Kidney glomerular epithelial cell (primary cell): Measurements from ENCODE around the gene TUBB1.
A peak's percentile ranks its signal among the peaks of the same experiment; 100 is the strongest.
"Not testable (repeated sequence)": the region's sequence is repeated elsewhere in the genome, so short reads cannot be mapped to it uniquely, and the experiment has no call there.

ENCODE experiments used
- DNase-seq: peaks from one replicate; lab custom pipeline; 2025; lab: John Stamatoyannopoulos, UW

The TUBB1 gene

GRCh38 chr20:59020938-59021551 lies 1.8 kb downstream of the TUBB1 start:
- no peak for DNase-seq

GRCh38 chr20:59022754-59023153 lies 3.5 kb downstream of the TUBB1 start:
- no peak for DNase-seq

GRCh38 chr20:59023616-59024015 lies 4.4 kb downstream of the TUBB1 start:
- no peak for DNase-seq

GRCh38 chr20:59024111-59024530 lies 4.9 kb downstream of the TUBB1 start:
- no peak for DNase-seq

DNA sequence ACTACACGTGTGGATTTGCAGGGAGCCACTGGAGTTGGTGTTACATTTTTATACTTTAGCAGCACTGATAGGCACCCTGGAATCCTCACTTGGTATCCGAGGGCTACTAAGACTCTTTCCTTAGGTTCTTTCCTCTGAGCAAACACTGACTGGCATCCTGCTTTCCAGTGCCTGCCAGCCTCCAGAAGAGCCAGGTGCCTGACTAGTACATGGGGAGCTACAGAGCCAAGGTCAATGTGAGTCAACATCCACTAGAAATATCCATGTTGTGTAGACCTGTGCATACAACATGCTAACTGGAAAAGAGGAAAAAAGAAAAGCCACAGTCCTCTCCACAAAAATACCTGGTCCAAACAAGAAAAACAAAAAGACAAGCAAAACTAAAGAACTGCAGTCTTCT lies 5.9 kb downstream of the TUBB1 start:
- DNase-seq, result no peak

GRCh38 chr20:59025511-59025910 lies 6.3 kb downstream of the TUBB1 start:
- DNase-seq, result no peak

DNA sequence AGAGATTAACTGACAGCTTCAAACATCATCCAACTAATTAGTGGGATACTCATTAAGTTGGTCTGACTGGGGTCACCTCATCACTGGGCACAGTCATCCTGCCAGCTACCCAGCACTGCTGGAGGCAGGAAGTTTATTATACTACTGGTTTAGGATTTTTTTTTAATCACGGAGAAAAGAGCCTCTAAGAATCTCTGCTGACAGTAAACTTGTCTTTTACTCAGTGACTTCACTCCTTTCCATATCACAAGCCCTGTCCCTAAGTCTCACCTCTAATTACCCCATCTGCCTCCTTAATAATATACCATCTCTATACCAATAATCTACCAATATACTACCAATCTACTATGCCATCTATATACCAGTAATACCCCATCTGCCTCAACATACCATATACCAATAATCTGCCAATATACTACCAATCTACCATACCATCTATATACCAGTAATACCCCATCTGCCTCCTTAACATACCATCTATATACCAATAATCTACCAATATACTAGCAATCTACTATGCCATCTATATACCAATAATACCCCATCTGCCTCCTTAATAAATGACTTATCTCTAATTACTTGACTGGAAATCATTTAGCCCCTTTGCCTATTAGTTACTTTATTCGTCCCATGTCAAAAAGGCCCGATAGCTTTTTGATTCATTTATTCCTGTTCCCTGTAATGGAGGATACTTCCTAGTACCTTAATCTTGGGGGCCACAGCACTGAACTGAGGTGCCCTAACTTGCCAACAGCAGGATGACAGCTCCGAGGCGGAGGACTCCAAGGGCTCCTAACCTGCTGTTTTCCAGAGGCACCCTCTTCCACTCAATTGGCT lies 7.9 kb downstream of the TUBB1 start:
- DNase-seq, result no peak

GRCh38 chr20:59027741-59028320 lies 8.6 kb downstream of the TUBB1 start:
- peak; percentile 31 for DNase-seq

DNA sequence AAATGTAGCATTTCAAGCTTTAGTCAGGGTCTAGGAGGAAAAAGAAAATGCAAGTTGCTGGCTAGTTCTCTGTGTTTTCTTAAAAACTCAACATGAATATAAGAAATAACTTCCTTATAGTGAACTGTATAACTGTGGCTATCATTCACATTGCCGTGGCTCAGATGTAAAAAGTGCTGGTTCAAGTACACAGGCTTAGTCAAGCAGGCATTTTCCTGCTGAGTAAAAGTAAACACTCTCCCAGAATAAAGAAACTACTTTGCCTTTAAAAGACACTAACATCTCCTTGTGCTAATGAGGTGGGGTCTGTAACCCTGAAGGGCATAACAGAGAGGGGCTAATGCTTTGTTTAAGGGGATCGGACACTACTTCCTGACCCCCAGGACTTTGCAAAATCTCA lies 9.6 kb downstream of the TUBB1 start:
- DNase-seq, result no peak

DNA sequence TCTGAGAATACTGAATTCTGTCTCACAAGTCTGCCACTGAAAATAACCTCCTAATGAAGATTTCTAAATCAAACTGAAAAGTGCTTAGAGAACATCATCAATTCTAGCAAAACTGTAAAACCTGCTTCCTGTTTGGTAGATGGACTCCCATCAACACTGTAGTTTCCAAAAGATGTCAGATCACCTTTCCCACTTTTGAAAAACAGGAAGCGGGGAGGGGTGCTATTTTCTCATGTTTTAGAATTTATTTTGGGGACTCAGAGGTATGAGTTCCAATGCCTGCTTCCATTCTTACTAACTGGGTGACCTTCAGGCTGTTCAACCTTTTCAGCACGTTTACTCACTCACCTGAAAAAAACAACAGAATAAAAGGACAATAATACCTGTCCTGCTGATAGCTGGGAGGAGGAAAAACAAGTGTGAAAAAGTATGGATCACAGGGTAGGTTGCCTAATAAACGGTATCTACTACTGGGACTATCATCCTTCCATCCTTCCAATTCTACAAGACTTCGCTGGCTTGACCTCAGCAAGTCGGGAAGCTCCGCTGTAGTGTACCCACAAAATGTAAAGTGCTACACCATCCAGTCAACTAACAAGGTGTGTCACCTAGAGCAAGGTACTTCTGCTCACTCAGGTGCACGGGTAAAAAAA lies 11.8 kb downstream of the TUBB1 start:
- no peak for DNase-seq

DNA sequence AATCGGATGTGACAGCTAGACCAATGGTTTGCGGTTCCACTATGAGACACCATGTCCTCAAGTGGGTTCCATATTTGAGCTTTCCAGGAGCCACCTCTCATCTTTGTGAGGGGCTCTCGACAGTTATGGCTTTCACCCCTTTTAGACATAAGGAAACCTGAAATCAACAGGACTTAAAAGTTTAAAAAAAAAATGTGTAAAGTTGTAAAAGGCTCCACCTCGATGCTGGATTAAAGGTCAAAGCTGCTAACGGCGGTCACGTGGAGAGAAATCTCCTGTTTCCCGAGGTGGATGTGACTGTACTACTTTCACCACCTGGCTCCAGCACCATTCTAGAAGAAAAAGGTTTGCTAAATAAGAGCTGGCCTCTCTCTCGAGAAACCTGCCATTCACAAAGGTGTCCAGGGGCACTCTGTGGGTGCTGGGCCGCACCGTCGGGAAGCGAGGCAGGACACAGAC lies 12.4 kb downstream of the TUBB1 start:
- DNase-seq, result no peak

- DNase-seq, result peak; percentile 83
These were observed 12.9 kb downstream of the TUBB1 start, which contains the start of gene ATP5F1E for GRCh38 chr20:59032023-59032712. Gene ATP5F1E, minus strand, starts transcription at chr20:59032335. Its CDS starts 84 bp downstream, at chr20:59032251.

GRCh38 chr20:59032713-59033059 lies 13.5 kb downstream of the TUBB1 start:
- peak; percentile 30 for DNase-seq

GRCh38 chr20:59033093-59033492 lies 13.9 kb downstream of the TUBB1 start:
- DNase-seq, result no peak

DNA sequence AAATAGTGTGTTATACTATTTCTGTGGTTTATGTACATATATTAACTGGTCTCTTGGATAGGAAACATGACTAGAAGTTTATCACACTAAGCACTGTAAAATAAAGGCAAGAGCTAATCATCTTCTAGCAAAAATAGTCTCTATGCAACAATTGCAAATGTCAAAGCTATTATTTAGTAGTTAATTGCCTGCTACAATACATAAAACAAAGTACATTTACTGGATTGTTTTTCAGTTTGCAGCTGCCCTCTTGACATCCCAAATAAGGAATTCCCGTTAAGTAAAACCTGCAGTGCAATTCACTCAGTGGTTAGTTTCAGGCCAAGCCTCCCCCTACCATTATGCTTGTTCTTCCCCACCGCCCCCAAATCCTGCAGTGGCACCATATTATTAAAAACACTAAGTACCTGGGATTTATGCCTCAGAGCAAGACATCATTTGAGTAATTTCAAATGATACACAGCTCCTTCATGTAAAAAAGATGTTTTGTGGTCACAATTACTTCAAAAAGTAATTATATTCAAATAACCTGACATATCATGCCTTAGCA lies 14.5 kb downstream of the TUBB1 start:
- DNase-seq, result no peak

- DNase-seq, result no peak
These were observed 16.2 kb downstream of the TUBB1 start for GRCh38 chr20:59035381-59035780.

DNA sequence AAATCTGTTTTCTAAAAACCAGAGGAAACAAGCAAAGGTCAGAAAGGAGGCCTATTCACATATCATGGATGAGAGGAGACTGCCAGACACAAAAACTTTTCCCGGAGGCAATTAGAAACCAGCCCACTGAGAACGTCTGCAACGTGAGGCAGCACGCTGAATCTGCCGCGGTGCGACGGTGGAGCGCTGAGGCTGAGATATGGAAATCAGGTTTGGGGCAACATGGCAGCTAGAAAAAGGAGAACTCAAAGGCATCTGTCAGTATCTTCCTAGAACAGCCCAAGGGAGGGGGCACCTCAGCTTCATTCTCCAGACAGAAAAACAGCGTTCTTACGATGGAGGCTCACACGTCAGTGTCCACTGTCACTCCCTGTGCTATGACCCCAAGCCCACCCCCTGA lies 18.2 kb downstream of the TUBB1 start:
- no peak for DNase-seq

DNA sequence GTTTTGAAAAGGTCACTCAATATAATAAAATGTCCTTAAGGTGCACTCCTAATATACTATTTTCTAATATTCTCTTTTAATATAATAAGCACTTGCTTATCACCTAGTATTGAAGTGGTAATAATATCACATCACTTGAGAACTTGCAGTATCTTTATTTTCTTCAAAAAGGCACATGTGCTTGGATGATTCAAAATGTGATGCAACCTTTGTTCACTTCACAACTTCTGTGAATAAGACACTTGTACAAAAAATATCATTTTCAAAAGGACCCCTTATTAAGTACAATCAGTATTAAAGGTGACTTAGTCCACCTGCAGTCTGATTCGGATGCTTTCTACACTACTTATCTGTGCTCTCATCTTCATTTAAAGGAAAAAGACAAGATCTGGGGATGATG lies 20.0 kb downstream of the TUBB1 start:
- no peak for DNase-seq

GRCh38 chr20:59040667-59041066 lies 21.4 kb downstream of the TUBB1 start:
- DNase-seq, result no peak

DNA sequence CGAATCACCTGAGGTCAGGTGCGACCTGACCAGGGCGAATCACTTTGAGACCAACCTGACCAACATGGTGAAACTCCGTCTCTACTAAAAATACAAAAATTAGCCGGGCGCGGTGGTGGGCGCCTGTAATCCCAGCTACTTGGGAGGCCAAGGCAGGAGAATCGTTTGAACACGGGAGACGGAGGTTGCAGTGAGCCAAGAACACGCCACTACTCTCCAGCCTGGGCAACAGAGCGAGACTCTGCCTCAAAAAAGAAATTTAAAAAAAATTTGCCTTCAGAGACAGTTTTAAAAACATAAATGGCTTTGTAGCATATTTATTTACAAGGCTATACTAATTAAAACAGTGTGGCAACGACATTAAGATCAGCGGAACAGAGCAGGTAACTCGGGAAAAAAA lies 22.3 kb downstream of the TUBB1 start:
- not testable (repeated sequence) for DNase-seq

GRCh38 chr20:59042151-59042795 lies 23.0 kb downstream of the TUBB1 start, which contains the start of gene PRELID3B:
Gene PRELID3B, minus strand, starts transcription at chr20:59042786. Its CDS starts 56 bp downstream, at chr20:59042730.
- DNase-seq, result peak; percentile 29
